Choroid plexus epithelial cell (primary cell): ENCODE results near the gene LRRC8E.

Experiments
- DNase-seq: peaks from one replicate; pipeline ENCODE4 v3.0.0-alpha.2; 2010; ENCODE audit warnings: low read depth
- H3K4me3 ChIP-seq: 2 replicates; pipeline ENCODE4 v1.5.1; 2011; ENCODE audit warnings: low read depth, mild to moderate bottlenecking, control low read depth, low read length, moderate library complexity
- CTCF ChIP-seq: conservative IDR thresholded peaks from 2 replicates; pipeline ENCODE4 v1.5.1; 2011; ENCODE audit warnings: low read depth, mild to moderate bottlenecking, control low read depth, inconsistent platforms, low read length, moderate library complexity

Gene LRRC8E

GRCh38 chr19:7868671-7869452 is 19.4 kb upstream of the LRRC8E start:
- DNase-seq, result peak; percentile 62
- peak overlapping the region; percentile 32 for H3K4me3 ChIP-seq
- TF ChIP-seq CTCF, result peak; percentile 49

GRCh38 chr19:7869453-7869909 is 18.8 kb upstream of the LRRC8E start:
- no peak for TF ChIP-seq CTCF
- peak; percentile 51 for DNase-seq
- peak overlapping the region; percentile 32 for H3K4me3 ChIP-seq

- DNase-seq, result peak; percentile 28
- H3K4me3 ChIP-seq, result no peak overlapping the region
Observed at GRCh38 chr19:7869910-7870511, 18.3 kb upstream of the LRRC8E start.

GRCh38 chr19:7870571-7871436 is 17.5 kb upstream of the LRRC8E start:
- peak; percentile 47 for DNase-seq
- TF ChIP-seq CTCF, result no peak
- H3K4me3 ChIP-seq, result no peak overlapping the region

More at GRCh38 chr19:7869910-7870511, 18.3 kb upstream of the LRRC8E start:
- no peak for TF ChIP-seq CTCF

- TF ChIP-seq CTCF, result no peak
- peak overlapping the region; percentile 52 for H3K4me3 ChIP-seq
- peak; percentile 97 for DNase-seq
Observed at GRCh38 chr19:7871437-7872305, 16.6 kb upstream of the LRRC8E start.
